HepG2 (cell line): ENCODE results near the gene EED. TPM values are rescaled to one million over a fixed set of nuclear protein-coding genes. Genes with fewer than 3 reads are reported as not detected.

Experiments
- ARNT2 ChIP-seq: sonication (generic); formaldehyde crosslinking; IDR thresholded peaks from 2 replicates; pipeline ENCODE4 v1.8.0; 2022; ENCODE audit warnings: mild to moderate bottlenecking, low read depth, missing genetic modification reagents, moderate library complexity
- BATF2 ChIP-seq: sonication (generic); formaldehyde crosslinking; IDR thresholded peaks from 2 replicates; pipeline ENCODE4 v1.8.0; 2022; ENCODE audit warnings: mild to moderate bottlenecking, missing genetic modification reagents, moderate library complexity
- BHLHE40 ChIP-seq: IDR thresholded peaks from 2 replicates; pipeline ENCODE4 v1.6.1; 2011; ENCODE audit warnings: low read length, improper control_type of control experiment
- FOXP1 ChIP-seq, 2 experiments: fragments of 450-650 bp in 1 of 2; IDR thresholded peaks; 2 replicates each; pipeline ENCODE4 v1.6.1; 2017 to 2018; ENCODE audit warnings: antibody characterized with exemption in 1 of 2
- GFI1 ChIP-seq: sonication (generic); formaldehyde crosslinking; IDR thresholded peaks from 2 replicates; pipeline ENCODE4 v1.5.0; 2020; ENCODE audit warnings: missing genetic modification reagents, mild to moderate bottlenecking, borderline replicate concordance
- GLI4 ChIP-seq: sonication (generic); formaldehyde crosslinking; IDR thresholded peaks from 2 replicates; pipeline ENCODE4 v1.5.1; 2020; ENCODE audit warnings: missing genetic modification reagents, mild to moderate bottlenecking, moderate library complexity, borderline replicate concordance
- GTF3A ChIP-seq: sonication (generic); formaldehyde crosslinking; conservative IDR thresholded peaks from 2 replicates; pipeline ENCODE4 v1.4.0; 2020; ENCODE audit warnings: mild to moderate bottlenecking, missing genetic modification reagents
- GZF1 ChIP-seq: sonication (generic); formaldehyde crosslinking; IDR thresholded peaks from 2 replicates; pipeline ENCODE4 v1.5.1; 2020; ENCODE audit warnings: mild to moderate bottlenecking, missing genetic modification reagents
- HDAC1 ChIP-seq: sonication (generic); formaldehyde crosslinking; IDR thresholded peaks from 2 replicates; pipeline ENCODE4 v1.5.1; 2020; ENCODE audit warnings: mild to moderate bottlenecking, missing genetic modification reagents
- HMG20B ChIP-seq: conservative IDR thresholded peaks from 2 replicates; pipeline ENCODE4 v1.6.1; 2016; ENCODE audit warnings: missing genetic modification reagents, missing compliant biosample characterization
- MIER3 ChIP-seq: IDR thresholded peaks from 2 replicates; pipeline ENCODE4 v1.6.1; 2016; ENCODE audit warnings: missing compliant biosample characterization, borderline replicate concordance
- POGZ ChIP-seq: sonication (generic); formaldehyde crosslinking; IDR thresholded peaks from 2 replicates; pipeline ENCODE4 v1.4.0; 2020; ENCODE audit warnings: mild to moderate bottlenecking, missing genetic modification reagents
- THRA ChIP-seq: sonication (generic); formaldehyde crosslinking; IDR thresholded peaks from 2 replicates; pipeline ENCODE4 v1.4.0; 2020; ENCODE audit warnings: missing genetic modification reagents, borderline replicate concordance
- ZBTB3 ChIP-seq: sonication (generic); formaldehyde crosslinking; IDR thresholded peaks from 2 replicates; pipeline ENCODE4 v1.4.0; 2020; ENCODE audit warnings: low read depth, mild to moderate bottlenecking, moderate library complexity, missing genetic modification reagents, borderline replicate concordance
- ZFP1 ChIP-seq: IDR thresholded peaks from 2 replicates; pipeline ENCODE4 v1.6.1; 2016
- ZNF17 ChIP-seq: sonication (generic); formaldehyde crosslinking; IDR thresholded peaks from 2 replicates; pipeline ENCODE4 v1.5.0; 2020; ENCODE audit warnings: mild to moderate bottlenecking, missing genetic modification reagents
- ZNF230 ChIP-seq: sonication (generic); formaldehyde crosslinking; IDR thresholded peaks from 2 replicates; pipeline ENCODE4 v1.4.0; 2020; ENCODE audit warnings: mild to moderate bottlenecking, missing genetic modification reagents
- ZNF431 ChIP-seq: sonication (generic); formaldehyde crosslinking; IDR thresholded peaks from 2 replicates; pipeline ENCODE4 v1.9.0; 2022; ENCODE audit warnings: missing genetic modification reagents, low read depth, mild to moderate bottlenecking, borderline replicate concordance
- ZNF614 ChIP-seq: IDR thresholded peaks from 2 replicates; pipeline ENCODE4 v1.6.1; 2018; ENCODE audit warnings: missing biosample characterization, missing genetic modification reagents, inconsistent platforms, borderline replicate concordance
- ZNF678 ChIP-seq: sonication (generic); formaldehyde crosslinking; IDR thresholded peaks from 2 replicates; pipeline ENCODE4 v1.4.0; 2020; ENCODE audit warnings: mild to moderate bottlenecking, missing genetic modification reagents
- ZNF768 ChIP-seq: sonication (generic); formaldehyde crosslinking; IDR thresholded peaks from 2 replicates; pipeline ENCODE4 v1.4.0; 2020; ENCODE audit warnings: missing genetic modification reagents
- polyA plus RNA-seq, 8 experiments: library from polyadenylated mRNA; depleted of rRNA in 3 of 8; stranded (reverse) in 7 of 8; unstranded in 1 of 8; fragments of >200 nt; fragmentation: Illumina TruSeq in 4 of 8; extraction: Trizol in 4 of 8; gene quantifications; 2 replicates each; pipeline versions ENCODE4 v1.2.1 to v1.2.3, GENCODE V29; 2011 to 2016; ENCODE audit warnings: low read depth in 4 of 8, missing spikeins in 1 of 8, mixed read lengths in 1 of 8; ENCODE audit not compliant: insufficient read depth in 1 of 8
- total RNA-seq, 5 experiments: library from RNA; depleted of rRNA; stranded (reverse); fragments of >200 nt; fragmentation: Illumina TruSeq; extraction: Trizol; gene quantifications; 2 replicates each; pipeline ENCODE4 v1.2.3, GENCODE V29; 2016; ENCODE audit warnings: low read depth in 1 of 5
- TF ChIP-seq, protein P1 (sequence below): sonication (generic); formaldehyde crosslinking; IDR thresholded peaks from 2 replicates; pipeline ENCODE4 v1.4.0; 2020; ENCODE audit warnings: missing genetic modification reagents
- TF ChIP-seq, protein P2 (sequence below): sonication (generic); formaldehyde crosslinking; IDR thresholded peaks from 2 replicates; pipeline ENCODE4 v1.5.0; 2020; ENCODE audit warnings: mild to moderate bottlenecking, missing genetic modification reagents

The EED gene
- total and polyA plus RNA-seq, 2 of the 13 experiments (the other 11 are each of a cell fraction or from before 2014, with no cell fraction given), result 11.0 to 28.4 TPM

DNA sequence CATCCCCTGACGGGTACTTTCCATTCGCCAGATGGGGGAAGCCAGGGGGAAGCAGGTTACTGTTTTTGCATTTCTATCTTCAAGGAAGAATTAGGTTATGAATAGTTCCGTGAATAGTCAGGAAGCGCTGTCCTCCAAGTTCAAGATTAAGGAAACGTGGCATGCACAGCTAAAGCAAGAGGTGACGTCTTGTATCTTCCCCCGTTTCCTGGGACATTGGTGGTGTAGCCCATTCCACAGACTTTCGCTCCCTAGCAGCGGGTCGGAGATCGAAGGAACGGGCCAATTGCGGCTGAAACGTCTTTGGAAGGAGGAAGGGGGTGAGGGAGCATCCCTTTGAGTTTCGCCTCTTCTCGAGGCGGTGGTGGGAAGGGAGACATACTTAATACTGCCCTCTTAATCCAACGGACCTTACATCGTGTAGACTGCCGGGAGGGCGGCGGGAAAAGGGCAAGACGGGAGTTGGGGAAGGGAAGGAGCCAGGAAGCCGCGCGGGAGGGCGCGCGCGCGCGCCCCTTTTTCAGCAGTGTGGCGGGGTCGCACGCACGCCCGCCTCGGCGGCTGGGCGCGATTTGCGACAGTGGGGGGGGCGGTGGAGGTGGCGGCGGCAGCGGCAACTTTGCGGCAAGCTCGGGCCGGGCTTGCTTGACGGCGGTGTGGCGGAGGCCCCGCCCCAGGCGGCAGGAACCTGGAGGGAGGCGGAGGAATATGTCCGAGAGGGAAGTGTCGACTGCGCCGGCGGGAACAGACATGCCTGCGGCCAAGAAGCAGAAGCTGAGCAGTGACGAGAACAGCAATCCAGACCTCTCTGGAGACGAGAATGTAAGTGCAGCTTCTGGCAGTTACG is at the start of gene EED (continued):
- TF ChIP-seq BATF2 (CRISPR knock-in tag) (0 out of 2 replicates have a peak, but pooled peaks have one; percentile 19), BHLHE40 (peak; percentile 97), GFI1 (CRISPR knock-in tag) (peak; percentile 79; the same call in 1 of the 2 replicates), GTF3A (no peak), MIER3 (CRISPR knock-in tag) (0 out of 2 replicates have a peak, but pooled peaks have one; percentile 17), THRA (CRISPR knock-in tag) (peak; percentile 23; the same call in 1 of the 2 replicates), ZNF768 (CRISPR knock-in tag) (peak; percentile 90), HDAC1 (peak; percentile 59; the same call in 1 of the 2 replicates), ZNF678 (CRISPR knock-in tag) (0 out of 2 replicates have a peak, but pooled peaks have one; percentile 65), HMG20B (CRISPR knock-in tag) (0 out of 2 replicates have a peak, but pooled peaks have one; percentile 15), GLI4 (CRISPR knock-in tag) (peak; percentile 69; the same call in 1 of the 2 replicates), ZNF614 (CRISPR knock-in tag) (peak; percentile 57; the same call in 1 of the 2 replicates), ZNF431 (CRISPR knock-in tag) (peak; percentile 73; the same call in 1 of the 2 replicates), ZFP1 (CRISPR knock-in tag) (peak; percentile 56; the same call in 1 of the 2 replicates), ARNT2 (CRISPR knock-in tag) (peak; percentile 63; the same call in 1 of the 2 replicates), ZBTB3 (CRISPR knock-in tag) (peak; percentile 67; the same call in 1 of the 2 replicates), POGZ (CRISPR knock-in tag) (peak; percentile 56), ZNF230 (peak; percentile 89; the same call in 1 of the 2 replicates), FOXP1 (IDR thresholded peaks at IDR 0.05) (no peak), FOXP1 (CRISPR knock-in tag; IDR thresholded peaks at IDR 0.05) (no peak), ZNF17 (no peak), GZF1 (CRISPR knock-in tag) (peak; percentile 68)
- TF ChIP-seq, protein P1, sequence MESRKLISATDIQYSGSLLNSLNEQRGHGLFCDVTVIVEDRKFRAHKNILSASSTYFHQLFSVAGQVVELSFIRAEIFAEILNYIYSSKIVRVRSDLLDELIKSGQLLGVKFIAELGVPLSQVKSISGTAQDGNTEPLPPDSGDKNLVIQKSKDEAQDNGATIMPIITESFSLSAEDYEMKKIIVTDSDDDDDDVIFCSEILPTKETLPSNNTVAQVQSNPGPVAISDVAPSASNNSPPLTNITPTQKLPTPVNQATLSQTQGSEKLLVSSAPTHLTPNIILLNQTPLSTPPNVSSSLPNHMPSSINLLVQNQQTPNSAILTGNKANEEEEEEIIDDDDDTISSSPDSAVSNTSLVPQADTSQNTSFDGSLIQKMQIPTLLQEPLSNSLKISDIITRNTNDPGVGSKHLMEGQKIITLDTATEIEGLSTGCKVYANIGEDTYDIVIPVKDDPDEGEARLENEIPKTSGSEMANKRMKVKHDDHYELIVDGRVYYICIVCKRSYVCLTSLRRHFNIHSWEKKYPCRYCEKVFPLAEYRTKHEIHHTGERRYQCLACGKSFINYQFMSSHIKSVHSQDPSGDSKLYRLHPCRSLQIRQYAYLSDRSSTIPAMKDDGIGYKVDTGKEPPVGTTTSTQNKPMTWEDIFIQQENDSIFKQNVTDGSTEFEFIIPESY (CRISPR knock-in tag), result no peak; the same call in 1 of the 2 replicates
- TF ChIP-seq, protein P2, sequence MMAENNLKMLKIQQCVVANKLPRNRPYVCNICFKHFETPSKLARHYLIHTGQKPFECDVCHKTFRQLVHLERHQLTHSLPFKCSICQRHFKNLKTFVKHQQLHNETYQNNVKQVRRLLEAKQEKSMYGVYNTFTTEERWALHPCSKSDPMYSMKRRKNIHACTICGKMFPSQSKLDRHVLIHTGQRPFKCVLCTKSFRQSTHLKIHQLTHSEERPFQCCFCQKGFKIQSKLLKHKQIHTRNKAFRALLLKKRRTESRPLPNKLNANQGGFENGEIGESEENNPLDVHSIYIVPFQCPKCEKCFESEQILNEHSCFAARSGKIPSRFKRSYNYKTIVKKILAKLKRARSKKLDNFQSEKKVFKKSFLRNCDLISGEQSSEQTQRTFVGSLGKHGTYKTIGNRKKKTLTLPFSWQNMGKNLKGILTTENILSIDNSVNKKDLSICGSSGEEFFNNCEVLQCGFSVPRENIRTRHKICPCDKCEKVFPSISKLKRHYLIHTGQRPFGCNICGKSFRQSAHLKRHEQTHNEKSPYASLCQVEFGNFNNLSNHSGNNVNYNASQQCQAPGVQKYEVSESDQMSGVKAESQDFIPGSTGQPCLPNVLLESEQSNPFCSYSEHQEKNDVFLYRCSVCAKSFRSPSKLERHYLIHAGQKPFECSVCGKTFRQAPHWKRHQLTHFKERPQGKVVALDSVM (CRISPR knock-in tag), result 0 out of 2 replicates have a peak, but pooled peaks have one; percentile 21
